Dendritic cell treated with granulocyte-macrophage colony-stimulating factor and Interleukin-4, amounts not matched to agents 40 ng/mL and 50 ng/mL, for 4 days (primary cell): Measurements from ENCODE around the gene SCML2.
"Not testable (repeated sequence)": the region's sequence is repeated elsewhere in the genome, so short reads cannot be mapped to it uniquely, and the experiment has no call there.

Experiments
- H3K27ac Mint-ChIP-seq: one replicate; pipeline ENCODE4 v1.8.0; 2022; ENCODE audit warnings: mild to moderate bottlenecking, mixed read lengths
- H3K27me3 Mint-ChIP-seq: one replicate; pipeline ENCODE4 v1.8.0; 2022; ENCODE audit warnings: mild to moderate bottlenecking, mixed read lengths
- H3K36me3 Mint-ChIP-seq: one replicate; pipeline ENCODE4 v1.8.0; 2022; ENCODE audit warnings: low read depth, mixed read lengths
- H3K4me1 Mint-ChIP-seq: one replicate; pipeline ENCODE4 v1.8.0; 2022; ENCODE audit warnings: low read depth, mixed read lengths
- H3K4me3 Mint-ChIP-seq: one replicate; pipeline ENCODE4 v1.8.0; 2022; ENCODE audit warnings: mild to moderate bottlenecking, moderate library complexity, mixed read lengths
- H3K9me3 Mint-ChIP-seq: one replicate; pipeline ENCODE4 v1.8.0; 2022; ENCODE audit warnings: mixed read lengths
- intact Hi-C: fragments of 100-400 bp; cut with micrococcal nuclease; formaldehyde crosslinking; loops from one replicate; pipeline ENCODE4 v1.15.0; 2022

Gene SCML2

GRCh38 chrX:18297251-18297650 is 57.2 kb downstream of the SCML2 start:
- H3K4me3 Mint-ChIP-seq: no peak overlapping the region
- peaks cover 10% of the 10 kb centered on the region for H3K4me1 Mint-ChIP-seq
- intact Hi-C loops: no loop called here
- no peaks in the 10 kb centered on the region for H3K36me3 Mint-ChIP-seq
- no peak overlapping the region for H3K27ac Mint-ChIP-seq
- no peaks in the 10 kb centered on the region for H3K9me3 Mint-ChIP-seq
- H3K27me3 Mint-ChIP-seq: no peaks in the 10 kb centered on the region

- H3K27ac Mint-ChIP-seq: no peak overlapping the region
- H3K9me3 Mint-ChIP-seq: no peaks in the 10 kb centered on the region
- H3K4me1 Mint-ChIP-seq: no peaks in the 10 kb centered on the region
- H3K36me3 Mint-ChIP-seq: no peaks in the 10 kb centered on the region
- no peaks in the 10 kb centered on the region for H3K27me3 Mint-ChIP-seq
- intact Hi-C loops: no loop called here
- no peak overlapping the region for H3K4me3 Mint-ChIP-seq
These were observed 59.6 kb downstream of the SCML2 start for GRCh38 chrX:18294893-18295292.

GRCh38 chrX:18291006-18291545 is 63.4 kb downstream of the SCML2 start:
- Mint-ChIP-seq H3K9me3 (no peaks in the 10 kb centered on the region), H3K27me3 (no peaks in the 10 kb centered on the region), H3K4me3 (no peak overlapping the region), H3K27ac (no peak overlapping the region), H3K4me1 (no peaks in the 10 kb centered on the region), H3K36me3 (no peaks in the 10 kb centered on the region)
- intact Hi-C loops: no loop called here

GRCh38 chrX:18290200-18290599 is 64.3 kb downstream of the SCML2 start:
- Mint-ChIP-seq H3K9me3 (no peaks in the 10 kb centered on the region), H3K27ac (no peak overlapping the region), H3K4me3 (no peak overlapping the region), H3K36me3 (no peaks in the 10 kb centered on the region), H3K4me1 (no peaks in the 10 kb centered on the region), H3K27me3 (no peaks in the 10 kb centered on the region)
- intact Hi-C loops: no loop called here

GRCh38 chrX:18288716-18289115 is 65.8 kb downstream of the SCML2 start:
- H3K27ac Mint-ChIP-seq: no peak overlapping the region
- no peaks in the 10 kb centered on the region for H3K9me3 Mint-ChIP-seq
- intact Hi-C loops: no loop called here
- H3K4me1 Mint-ChIP-seq: no peaks in the 10 kb centered on the region
- no peaks in the 10 kb centered on the region for H3K36me3 Mint-ChIP-seq
- H3K4me3 Mint-ChIP-seq: no peak overlapping the region
- H3K27me3 Mint-ChIP-seq: no peaks in the 10 kb centered on the region

GRCh38 chrX:18286322-18286831 is 68.1 kb downstream of the SCML2 start:
- Mint-ChIP-seq H3K27ac (no peak overlapping the region), H3K27me3 (no peaks in the 10 kb centered on the region), H3K4me1 (no peaks in the 10 kb centered on the region), H3K9me3 (no peaks in the 10 kb centered on the region), H3K36me3 (no peaks in the 10 kb centered on the region), H3K4me3 (no peak overlapping the region)
- intact Hi-C loops: no loop called here

- H3K27me3 Mint-ChIP-seq: no peaks in the 10 kb centered on the region
- H3K4me1 Mint-ChIP-seq: no peaks in the 10 kb centered on the region
- no peaks in the 10 kb centered on the region for H3K36me3 Mint-ChIP-seq
- H3K27ac Mint-ChIP-seq: no peak overlapping the region
- intact Hi-C loops: no loop called here
- H3K9me3 Mint-ChIP-seq: peaks cover 30% of the 10 kb centered on the region
- no peak overlapping the region for H3K4me3 Mint-ChIP-seq
These were observed 76.0 kb downstream of the SCML2 start for GRCh38 chrX:18278449-18278848.

- Mint-ChIP-seq H3K27me3 (no peaks in the 10 kb centered on the region), H3K9me3 (peaks cover 23% of the 10 kb centered on the region), H3K27ac (no peak overlapping the region), H3K36me3 (no peaks in the 10 kb centered on the region), H3K4me1 (no peaks in the 10 kb centered on the region), H3K4me3 (no peak overlapping the region)
- intact Hi-C loops: no loop called here
These were observed 82.3 kb downstream of the SCML2 start for GRCh38 chrX:18272222-18272621.

GRCh38 chrX:18271725-18272124 is 82.8 kb downstream of the SCML2 start:
- intact Hi-C loops: no loop called here
- Mint-ChIP-seq H3K27ac (no peak overlapping the region), H3K9me3 (peaks cover 23% of the 10 kb centered on the region), H3K4me1 (no peaks in the 10 kb centered on the region), H3K4me3 (no peak overlapping the region), H3K36me3 (no peaks in the 10 kb centered on the region), H3K27me3 (no peaks in the 10 kb centered on the region)

- Mint-ChIP-seq H3K27me3 (no peaks in the 10 kb centered on the region), H3K4me1 (no peaks in the 10 kb centered on the region), H3K27ac (no peak overlapping the region), H3K4me3 (no peak overlapping the region), H3K36me3 (no peaks in the 10 kb centered on the region), H3K9me3 (peaks cover 23% of the 10 kb centered on the region)
- intact Hi-C loops: no loop called here
These were observed 83.2 kb downstream of the SCML2 start for GRCh38 chrX:18271309-18271708.

- Mint-ChIP-seq H3K4me1 (no peaks in the 10 kb centered on the region), H3K27me3 (no peaks in the 10 kb centered on the region), H3K9me3 (no peaks in the 10 kb centered on the region), H3K36me3 (no peaks in the 10 kb centered on the region), H3K27ac (no peak overlapping the region), H3K4me3 (no peak overlapping the region)
- intact Hi-C loops: no loop called here
These were observed 99.4 kb downstream of the SCML2 start for GRCh38 chrX:18255059-18255458.

- Mint-ChIP-seq H3K9me3 (no peaks in the 10 kb centered on the region), H3K27me3 (no peaks in the 10 kb centered on the region), H3K36me3 (no peaks in the 10 kb centered on the region), H3K4me1 (no peaks in the 10 kb centered on the region), H3K27ac (no peak overlapping the region), H3K4me3 (no peak overlapping the region)
- intact Hi-C loops: no loop called here
These were observed 101.7 kb downstream of the SCML2 start for GRCh38 chrX:18252644-18253359.

- intact Hi-C loops, H3K4me3 Mint-ChIP-seq, H3K27ac Mint-ChIP-seq, H3K36me3 Mint-ChIP-seq, H3K9me3 Mint-ChIP-seq, H3K27me3 Mint-ChIP-seq, H3K4me1 Mint-ChIP-seq: not testable (repeated sequence)
These were observed 124.8 kb downstream of the SCML2 start for GRCh38 chrX:18229646-18230045.

- Mint-ChIP-seq H3K9me3 (no peaks in the 10 kb centered on the region), H3K4me3 (no peak overlapping the region), H3K27me3 (peaks cover 5% of the 10 kb centered on the region), H3K4me1 (no peaks in the 10 kb centered on the region), H3K36me3 (no peaks in the 10 kb centered on the region), H3K27ac (no peak overlapping the region)
- intact Hi-C loops: no loop called here
These were observed 126.4 kb downstream of the SCML2 start for GRCh38 chrX:18228069-18228468.

GRCh38 chrX:18227458-18227857 is 127.0 kb downstream of the SCML2 start:
- H3K9me3 Mint-ChIP-seq: no peaks in the 10 kb centered on the region
- H3K27me3 Mint-ChIP-seq: peaks cover 5% of the 10 kb centered on the region
- H3K4me3 Mint-ChIP-seq: no peak overlapping the region
- H3K27ac Mint-ChIP-seq: no peak overlapping the region
- no peaks in the 10 kb centered on the region for H3K36me3 Mint-ChIP-seq
- H3K4me1 Mint-ChIP-seq: no peaks in the 10 kb centered on the region
- intact Hi-C loops: no loop called here
